Trophoblast cell (in vitro differentiated cells and primary cell): ENCODE data around the gene IRX3.
A peak's percentile ranks its signal among the peaks of the same experiment; 100 is the strongest.

Source experiments
- DNase-seq, 2 donors: peaks; one replicate each; pipeline ENCODE4 v3.0.0-alpha.2; 2016
- H2AFZ ChIP-seq: 2 replicates; pipeline ENCODE4 v1.6.1; 2013; ENCODE audit warnings: low read length, moderate library complexity, mild to moderate bottlenecking; ENCODE audit not compliant: insufficient read depth, poor library complexity
- H2AK5ac ChIP-seq: 2 replicates; pipeline ENCODE4 v1.6.1; 2013; ENCODE audit warnings: mild to moderate bottlenecking, low read length
- H2BK120ac ChIP-seq: 2 replicates; pipeline ENCODE4 v1.6.1; 2013; ENCODE audit warnings: low read length, mild to moderate bottlenecking, moderate library complexity; ENCODE audit not compliant: insufficient read depth, poor library complexity
- H2BK12ac ChIP-seq: 2 replicates; pipeline ENCODE4 v1.6.1; 2013; ENCODE audit warnings: mild to moderate bottlenecking, low read length, moderate library complexity
- H2BK5ac ChIP-seq: 2 replicates; pipeline ENCODE4 v1.6.1; 2013; ENCODE audit warnings: low read length, low read depth, moderate library complexity, mild to moderate bottlenecking; ENCODE audit not compliant: poor library complexity
- H3K14ac ChIP-seq: 2 replicates; pipeline ENCODE4 v1.6.1; 2013; ENCODE audit warnings: mild to moderate bottlenecking, low read length
- H3K18ac ChIP-seq: 2 replicates; pipeline ENCODE4 v1.6.1; 2013; ENCODE audit warnings: mild to moderate bottlenecking, low read length
- H3K23ac ChIP-seq: 2 replicates; pipeline ENCODE4 v1.6.1; 2013; ENCODE audit warnings: low read length
- H3K27ac ChIP-seq: 2 replicates; pipeline ENCODE4 v1.5.1; 2013; ENCODE audit warnings: low read depth, mild to moderate bottlenecking, inconsistent platforms, low read length, moderate library complexity
- H3K27me3 ChIP-seq: 2 replicates; pipeline ENCODE4 v1.6.1; 2013; ENCODE audit warnings: inconsistent platforms, mild to moderate bottlenecking, low read length, moderate library complexity; ENCODE audit not compliant: insufficient read depth
- H3K36me3 ChIP-seq, 2 experiments: 1 replicate in 1 of 2; 2 replicates in 1 of 2; pipeline ENCODE4 v1.6.1; 2013; ENCODE audit warnings: low read length in 2 of 2, mild to moderate bottlenecking in 2 of 2, moderate library complexity in 1 of 2; ENCODE audit not compliant: insufficient read depth in 2 of 2, control insufficient read depth in 1 of 2
- H3K4ac ChIP-seq: 2 replicates; pipeline ENCODE4 v1.6.1; 2013; ENCODE audit warnings: low read depth, mild to moderate bottlenecking, low read length, moderate library complexity
- H3K4me1 ChIP-seq, 2 experiments: 1 replicate in 1 of 2; 2 replicates in 1 of 2; pipeline ENCODE4 v1.6.1; 2013; ENCODE audit warnings: low read length in 2 of 2, mild to moderate bottlenecking in 2 of 2, moderate library complexity in 1 of 2; ENCODE audit not compliant: insufficient read depth in 2 of 2, control insufficient read depth in 1 of 2
- H3K4me2 ChIP-seq: 2 replicates; pipeline ENCODE4 v1.6.1; 2013; ENCODE audit warnings: inconsistent platforms, mild to moderate bottlenecking, low read length, moderate library complexity
- H3K4me3 ChIP-seq: 2 replicates; pipeline ENCODE4 v1.5.1; 2013; ENCODE audit warnings: mild to moderate bottlenecking, low read depth, low read length, inconsistent platforms
- H3K79me1 ChIP-seq: one replicate; pipeline ENCODE4 v1.6.1; 2013; ENCODE audit warnings: low read length
- H3K79me2 ChIP-seq: 2 replicates; pipeline ENCODE4 v1.6.1; 2013; ENCODE audit warnings: low read length, mild to moderate bottlenecking; ENCODE audit not compliant: control insufficient read depth, insufficient read depth, poor library complexity
- H3K9ac ChIP-seq: 2 replicates; pipeline ENCODE4 v1.6.1; 2013; ENCODE audit warnings: mild to moderate bottlenecking, low read length
- H3K9me3 ChIP-seq: 2 replicates; pipeline ENCODE4 v1.6.1; 2013; ENCODE audit warnings: low read depth, mild to moderate bottlenecking, control low read depth, inconsistent platforms, low read length; ENCODE audit not compliant: insufficient read depth
- H4K12ac ChIP-seq: 2 replicates; pipeline ENCODE4 v1.6.1; 2013; ENCODE audit warnings: low read depth, mild to moderate bottlenecking, low read length, moderate library complexity
- H4K8ac ChIP-seq: 2 replicates; pipeline ENCODE4 v1.6.1; 2013; ENCODE audit warnings: low read depth, mild to moderate bottlenecking, low read length, moderate library complexity
- H4K91ac ChIP-seq: one replicate; pipeline ENCODE4 v1.6.1; 2013; ENCODE audit warnings: low read depth, mild to moderate bottlenecking, low read length, moderate library complexity
- WGBS: extraction: QIAGEN DNeasy Blood & Tissue Kit; methylation state at CpG from one replicate; pipeline ENCODE4 v1.1.7; 2013; ENCODE audit warnings: missing lambda C conversion rate; ENCODE audit not compliant: insufficient read length, insufficient coverage; ENCODE audit errors: extremely low coverage; 5-methylcytosine and 5-hydroxymethylcytosine counted together

IRX3 gene

DNA sequence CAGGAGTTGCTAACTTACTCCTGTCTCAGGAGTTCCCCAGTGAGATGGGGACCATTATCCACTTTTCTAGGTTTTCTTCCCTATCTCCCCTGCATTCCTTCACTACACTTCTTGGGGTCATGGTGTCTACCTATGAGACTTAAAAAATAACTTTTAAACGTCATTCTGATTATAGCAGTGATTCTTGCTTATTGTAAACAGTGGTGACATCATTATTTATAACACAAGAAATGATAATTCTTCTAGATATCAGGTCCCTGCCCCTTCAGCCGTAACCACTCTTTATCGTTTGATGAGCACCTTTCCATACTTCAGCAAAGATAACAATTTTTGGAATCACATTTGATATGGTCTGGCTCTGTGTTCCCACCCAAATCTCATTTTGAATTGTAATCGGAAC is 27.2 kb upstream of the IRX3 start:
- H2AFZ ChIP-seq: no peak overlapping the region

GRCh38 chr16:54312502-54312991 is 26.0 kb upstream of the IRX3 start:
- H2BK12ac ChIP-seq: no peak overlapping the region
- H3K4ac ChIP-seq: no peak overlapping the region
- DNase-seq: no peak
- H4K91ac ChIP-seq: no peak overlapping the region
- no peak overlapping the region for H3K18ac ChIP-seq
- WGBS: no CpG with 5 or more reads among the region's 3 CpGs
- H3K79me1 ChIP-seq: no peaks in the 10 kb centered on the region
- H3K9ac ChIP-seq: no peak overlapping the region
- no peak overlapping the region for H2BK120ac ChIP-seq
- H2AK5ac ChIP-seq: no peak overlapping the region
- no peak overlapping the region for H4K12ac ChIP-seq
- no peak overlapping the region for H2AFZ ChIP-seq
- H3K9me3 ChIP-seq: no peaks in the 10 kb centered on the region
- no peak overlapping the region for H3K4me2 ChIP-seq
- no peaks in the 10 kb centered on the region for H3K79me2 ChIP-seq
- H3K27me3 ChIP-seq: no peaks in the 10 kb centered on the region
- H3K4me1 ChIP-seq: no peaks in the 10 kb centered on the region
- no peak overlapping the region for H3K27ac ChIP-seq
- no peaks in the 10 kb centered on the region for H3K36me3 ChIP-seq
- H3K14ac ChIP-seq: no peak overlapping the region
- no peak overlapping the region for H4K8ac ChIP-seq
- H2BK5ac ChIP-seq: no peak overlapping the region
- H3K4me3 ChIP-seq: no peak overlapping the region
- peak overlapping the region; percentile 91 for H3K23ac ChIP-seq

More for the DNA sequence above, 27.2 kb upstream of the IRX3 start:
- no peak overlapping the region for H3K27ac ChIP-seq
- H4K8ac ChIP-seq: no peak overlapping the region
- no peak overlapping the region for H4K12ac ChIP-seq
- no peaks in the 10 kb centered on the region for H3K79me1 ChIP-seq
- no peaks in the 10 kb centered on the region for H3K4me1 ChIP-seq
- H2AK5ac ChIP-seq: no peak overlapping the region
- no peak overlapping the region for H3K14ac ChIP-seq
- no peaks in the 10 kb centered on the region for H3K27me3 ChIP-seq
- no peak overlapping the region for H3K4me3 ChIP-seq
- no peak overlapping the region for H2BK5ac ChIP-seq
- no peak overlapping the region for H3K9ac ChIP-seq
- no peaks in the 10 kb centered on the region for H3K79me2 ChIP-seq
- H3K4me2 ChIP-seq: no peak overlapping the region
- no peak overlapping the region for H2BK120ac ChIP-seq
- H2BK12ac ChIP-seq: no peak overlapping the region
- H3K36me3 ChIP-seq: no peaks in the 10 kb centered on the region
- H4K91ac ChIP-seq: no peak overlapping the region
- H3K4ac ChIP-seq: no peak overlapping the region
- no peak overlapping the region for H3K18ac ChIP-seq
- no peaks in the 10 kb centered on the region for H3K9me3 ChIP-seq
- no peak overlapping the region for H3K23ac ChIP-seq
- no CpG with 5 or more reads among the region's 4 CpGs for WGBS
- no peak for DNase-seq

DNA sequence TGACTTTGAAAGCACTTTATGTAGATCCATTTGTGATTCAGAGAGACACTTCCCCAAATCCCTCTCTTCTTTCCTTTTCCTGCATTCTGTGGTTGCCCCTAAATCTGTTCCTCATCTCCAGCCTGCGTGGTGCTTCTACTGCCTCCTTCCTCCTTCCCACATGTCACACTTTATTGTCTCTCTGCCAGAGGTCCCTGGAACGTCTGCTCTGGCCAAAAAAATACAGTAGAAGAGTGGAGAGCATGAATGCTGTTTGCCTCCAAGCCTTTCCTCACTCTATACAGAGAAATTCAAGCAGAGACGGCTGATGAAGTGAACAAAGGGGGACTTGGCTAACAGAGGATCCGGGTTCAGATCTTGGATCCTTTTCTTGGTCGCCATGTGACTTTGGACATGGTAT is 22.8 kb upstream of the IRX3 start:
- Histone ChIP-seq H3K4me3 (no peak overlapping the region), H3K4ac (no peak overlapping the region), H3K9me3 (no peaks in the 10 kb centered on the region), H3K4me1 (no peaks in the 10 kb centered on the region), H3K14ac (no peak overlapping the region), H2AFZ (no peak overlapping the region), H4K91ac (no peak overlapping the region), H3K79me1 (no peaks in the 10 kb centered on the region), H2AK5ac (no peak overlapping the region), H2BK120ac (no peak overlapping the region), H3K4me2 (no peak overlapping the region), H2BK12ac (no peak overlapping the region), H2BK5ac (no peak overlapping the region), H3K27me3 (no peaks in the 10 kb centered on the region), H3K36me3 (no peaks in the 10 kb centered on the region), H3K27ac (no peak overlapping the region), H3K23ac (no peak overlapping the region), H3K79me2 (no peaks in the 10 kb centered on the region), H3K9ac (no peak overlapping the region), H3K18ac (no peak overlapping the region), H4K8ac (no peak overlapping the region), H4K12ac (no peak overlapping the region)
- WGBS: no CpG with 5 or more reads among the region's 5 CpGs
- no peak for DNase-seq

DNA sequence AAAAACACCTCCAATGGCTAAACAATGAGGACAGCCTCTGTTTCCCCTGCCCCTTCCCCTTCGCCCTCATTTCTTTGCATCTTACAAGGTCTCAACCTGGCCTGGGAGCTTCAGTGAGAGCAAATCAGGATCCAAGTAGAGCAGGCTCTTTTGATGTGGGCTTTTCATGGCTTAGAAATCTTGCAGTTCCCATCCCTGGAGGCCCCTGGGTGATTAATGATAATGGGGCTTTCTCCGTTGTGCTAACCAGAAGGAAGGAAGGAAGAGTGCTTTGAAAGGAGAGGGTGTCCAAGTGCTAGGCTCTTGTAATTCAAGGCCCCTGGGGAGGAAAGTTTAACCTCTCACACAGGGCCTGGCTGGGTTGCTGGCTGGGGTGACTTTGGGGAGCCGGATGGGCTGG is 18.5 kb upstream of the IRX3 start:
- Histone ChIP-seq H3K9ac (no peak overlapping the region), H3K4me3 (no peak overlapping the region), H3K23ac (no peak overlapping the region), H3K27ac (no peak overlapping the region), H2BK120ac (no peak overlapping the region), H2BK5ac (no peak overlapping the region), H3K36me3 (no peaks in the 10 kb centered on the region), H4K8ac (no peak overlapping the region), H3K18ac (no peak overlapping the region), H3K79me1 (no peaks in the 10 kb centered on the region), H3K4ac (no peak overlapping the region), H3K79me2 (no peaks in the 10 kb centered on the region), H2AFZ (no peak overlapping the region), H4K91ac (no peak overlapping the region), H3K4me2 (no peak overlapping the region), H3K4me1 (no peaks in the 10 kb centered on the region), H3K14ac (no peak overlapping the region), H2AK5ac (no peak overlapping the region), H4K12ac (no peak overlapping the region), H3K27me3 (no peaks in the 10 kb centered on the region), H2BK12ac (no peak overlapping the region), H3K9me3 (no peaks in the 10 kb centered on the region)
- DNase-seq: no peak
- no CpG with 5 or more reads among the region's 3 CpGs for WGBS
